ENCODE measurements around the gene GALM. TPM values are rescaled to one million over a fixed set of nuclear protein-coding genes. Genes with fewer than 3 reads are reported as not detected.
A peak's percentile ranks its signal among the peaks of the same experiment; 100 is the strongest.

GALM gene
- total and polyA plus RNA-seq, 2 donors (not counting 3 experiments of a cell fraction or from before 2014, with no cell fraction given), result 4.8 to 6.1 TPM

- FAIRE-seq, result peak; percentile 57
- Histone ChIP-seq H3K4me2 (ENCODE audit: insufficient read depth, low read length) (no peak overlapping the region), H3K27me3 (ENCODE audit: control insufficient read depth in 2 of 2, insufficient read depth in 2 of 2, low read length in 2 of 2) (peaks cover 3 to 4% of the 10 kb centered on the region in 2 experiments), H2AFZ (ENCODE audit: low read depth, low read length) (no peak overlapping the region), H3K27ac (ENCODE audit: insufficient read depth, low read depth, low read length) (no peak overlapping the region), H3K4me1 (ENCODE audit: control insufficient read depth, extremely low read depth, insufficient read depth, low read length) (no peaks in the 10 kb centered on the region), H3K9me3 (replicated peaks; ENCODE audit: control insufficient read depth, insufficient read depth, low read length) (no peaks in the 10 kb centered on the region), H3K4me3 (replicated peaks in 1 of 3; ENCODE audit: insufficient read depth in 1 of 3, low read depth in 1 of 3, low read length in 3 of 3) (no peak overlapping the region), H4K20me1 (replicated peaks; ENCODE audit: control insufficient read depth, extremely low read depth, insufficient read depth, low read length) (no peaks in the 10 kb centered on the region), H3K36me3 (ENCODE audit: control insufficient read depth in 2 of 2, extremely low read depth in 1 of 2, insufficient read depth in 2 of 2, low read length in 2 of 2) (no peaks in the 10 kb centered on the region), H3K9me1 (replicated peaks; ENCODE audit: control insufficient read depth, extremely low read depth, insufficient read depth, low read length) (no peaks in the 10 kb centered on the region), H3K79me2 (ENCODE audit: control insufficient read depth, insufficient read depth, low read length) (no peaks in the 10 kb centered on the region), H3K9ac (replicated peaks; ENCODE audit: extremely low read depth, insufficient read depth, low read length) (no peak overlapping the region)
- TF ChIP-seq MAX (IDR thresholded peaks at IDR 0.05; ENCODE audit: insufficient read depth, insufficient read length), result no peak
- no peak for TF ChIP-seq JUN (IDR thresholded peaks at IDR 0.05; ENCODE audit: borderline replicate concordance, insufficient read depth, insufficient read length, low read depth)
- TF ChIP-seq GATA2 (IDR thresholded peaks at IDR 0.05; ENCODE audit: insufficient read depth, insufficient read length, low read depth, low read length), result peak; percentile 19
- TF ChIP-seq POLR2AphosphoS5 (IDR thresholded peaks at IDR 0.05; ENCODE audit: insufficient read depth, low read depth, low read length), result no peak
- TF ChIP-seq FOS (IDR thresholded peaks at IDR 0.05; ENCODE audit: borderline replicate concordance, insufficient read depth, low read length), result peak; percentile 18
- ChIA-PET POLR2A (interaction anchor here (0.6 to 1.1 kb wide), 4 partner anchors 20 to 402 kb away, joined by 3 to 9 read pairs (median 4); partner anchors contain the start of gene SRSF7), CTCF (interaction anchor here (0.7 to 1.1 kb wide), 2 partner anchors 20 to 28 kb away, joined by 3 to 4 read pairs; partner anchors contain the start of gene SRSF7)
- no TSS peak for BruUV-seq (replicated peaks)
- peak; percentile 23 for DNase-seq (ENCODE audit: low read depth, low spot score)
- dilution Hi-C loops (cut with MboI; ENCODE audit: extremely low pct_ligation_motif_present, low sequenced_read_pairs) (no loop called here), intact Hi-C loops (cut with micrococcal nuclease) (no loop called here)
Measured at GRCh38 chr2:38771632-38772031, 105.7 kb downstream of the GALM start.

- BruUV-seq (replicated peaks), result no TSS peak
- Histone ChIP-seq H3K79me2 (ENCODE audit: control insufficient read depth, insufficient read depth, low read length) (peaks cover 5% of the 10 kb centered on the region), H3K36me3 (ENCODE audit: control insufficient read depth in 2 of 2, extremely low read depth in 1 of 2, insufficient read depth in 2 of 2, low read length in 2 of 2) (no peaks in the 10 kb centered on the region), H3K9ac (replicated peaks; ENCODE audit: extremely low read depth, insufficient read depth, low read length) (no peak overlapping the region), H3K27me3 (ENCODE audit: control insufficient read depth in 2 of 2, insufficient read depth in 2 of 2, low read length in 2 of 2) (peaks cover 3 to 4% of the 10 kb centered on the region in 2 experiments), H3K9me1 (replicated peaks; ENCODE audit: control insufficient read depth, extremely low read depth, insufficient read depth, low read length) (no peaks in the 10 kb centered on the region), H3K4me1 (ENCODE audit: control insufficient read depth, extremely low read depth, insufficient read depth, low read length) (peaks cover 9% of the 10 kb centered on the region), H4K20me1 (replicated peaks; ENCODE audit: control insufficient read depth, extremely low read depth, insufficient read depth, low read length) (no peaks in the 10 kb centered on the region), H3K27ac (ENCODE audit: insufficient read depth, low read depth, low read length) (no peak overlapping the region), H3K9me3 (replicated peaks; ENCODE audit: control insufficient read depth, insufficient read depth, low read length) (no peaks in the 10 kb centered on the region), H3K4me2 (ENCODE audit: insufficient read depth, low read length) (no peak overlapping the region), H3K4me3 (replicated peaks in 1 of 3; ENCODE audit: insufficient read depth in 1 of 3, low read depth in 1 of 3, low read length in 3 of 3) (no peak overlapping the region), H2AFZ (ENCODE audit: low read depth, low read length) (no peak overlapping the region)
- FAIRE-seq, result no peak
- POLR2A ChIA-PET, result interaction anchor here (1.6 kb wide), 1 partner anchor 24 kb away, joined by 11 read pairs; the partner anchor contains the start of gene SRSF7
- CTCF ChIA-PET, result interaction anchor here (1.1 kb wide), 1 partner anchor 194 kb away, joined by 3 read pairs; no protein-coding TSS in a partner anchor
- intact Hi-C loops (cut with micrococcal nuclease) (no loop called here), dilution Hi-C loops (cut with MboI; ENCODE audit: extremely low pct_ligation_motif_present, low sequenced_read_pairs) (no loop called here)
- TF ChIP-seq CTCF (IDR thresholded peaks at IDR 0.05; ENCODE audit: extremely low read depth in 1 of 2, insufficient read depth in 1 of 2, low read depth in 1 of 2, low read length in 2 of 2) (no peak), POLR2A (IDR thresholded peaks at IDR 0.05; ENCODE audit: low read depth, low read length) (no peak), EZH2 (IDR thresholded peaks at IDR 0.05; ENCODE audit: borderline replicate concordance, low read depth, low read length, severe bottlenecking) (no peak), FOS (IDR thresholded peaks at IDR 0.05; ENCODE audit: borderline replicate concordance, insufficient read depth, low read length) (no peak), POLR2AphosphoS5 (IDR thresholded peaks at IDR 0.05; ENCODE audit: insufficient read depth, low read depth, low read length) (no peak), JUN (IDR thresholded peaks at IDR 0.05; ENCODE audit: borderline replicate concordance, insufficient read depth, insufficient read length, low read depth) (no peak), GATA2 (IDR thresholded peaks at IDR 0.05; ENCODE audit: insufficient read depth, insufficient read length, low read depth, low read length) (no peak), MAX (IDR thresholded peaks at IDR 0.05; ENCODE audit: insufficient read depth, insufficient read length) (no peak), MYC (IDR thresholded peaks at IDR 0.05; ENCODE audit: low read depth, low read length) (no peak)
- DNase-seq (ENCODE audit: low read depth, low spot score), result no peak
Measured at GRCh38 chr2:38775097-38775920, 109.4 kb downstream of the GALM start.

Measured in endothelial cell of umbilical vein (primary cell).